Endothelial cell of hepatic sinusoid (primary cell): Measurements from ENCODE around the gene TBCD.
"Not testable (repeated sequence)": the region's sequence is repeated elsewhere in the genome, so short reads cannot be mapped to it uniquely, and the experiment has no call there.

Experiments used
- in situ Hi-C: cut with HindIII; loops from 2 replicates; pipeline ENCODE4 v1.10.0; 2017; ENCODE audit warnings: low sequenced_read_pairs

Gene TBCD

GRCh38 chr17:82963104-82963950 lies 211.5 kb downstream of the TBCD start:
- in situ Hi-C loops: no loop called here

DNA sequence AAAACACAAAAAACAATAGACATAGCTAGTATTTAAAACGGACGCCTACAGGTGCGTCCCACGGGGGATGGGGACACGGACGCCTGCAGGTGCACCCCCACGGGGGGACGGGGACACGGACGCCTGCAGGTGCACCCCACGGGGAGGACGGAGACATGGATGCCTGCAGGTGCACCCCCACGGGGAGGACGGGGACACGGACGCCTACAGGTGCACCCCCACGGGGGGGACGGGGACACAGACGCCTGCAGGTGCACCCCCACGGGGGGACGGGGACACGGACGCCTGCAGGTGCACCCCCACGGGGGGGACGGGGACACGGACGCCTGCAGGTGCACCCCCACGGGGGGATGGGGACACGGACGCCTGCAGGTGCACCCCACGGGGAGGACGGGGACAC lies 212.6 kb downstream of the TBCD start:
- in situ Hi-C loops: not testable (repeated sequence)

GRCh38 chr17:82964851-82965341 lies 213.0 kb downstream of the TBCD start:
- in situ Hi-C loops: no loop called here

- in situ Hi-C loops: no loop called here
These were observed 213.5 kb downstream of the TBCD start for GRCh38 chr17:82965371-82965770.

- in situ Hi-C loops: no loop called here
These were observed 214.6 kb downstream of the TBCD start for GRCh38 chr17:82966415-82966814.

GRCh38 chr17:82967268-82968032 lies 215.6 kb downstream of the TBCD start:
- in situ Hi-C loops: no loop called here

DNA sequence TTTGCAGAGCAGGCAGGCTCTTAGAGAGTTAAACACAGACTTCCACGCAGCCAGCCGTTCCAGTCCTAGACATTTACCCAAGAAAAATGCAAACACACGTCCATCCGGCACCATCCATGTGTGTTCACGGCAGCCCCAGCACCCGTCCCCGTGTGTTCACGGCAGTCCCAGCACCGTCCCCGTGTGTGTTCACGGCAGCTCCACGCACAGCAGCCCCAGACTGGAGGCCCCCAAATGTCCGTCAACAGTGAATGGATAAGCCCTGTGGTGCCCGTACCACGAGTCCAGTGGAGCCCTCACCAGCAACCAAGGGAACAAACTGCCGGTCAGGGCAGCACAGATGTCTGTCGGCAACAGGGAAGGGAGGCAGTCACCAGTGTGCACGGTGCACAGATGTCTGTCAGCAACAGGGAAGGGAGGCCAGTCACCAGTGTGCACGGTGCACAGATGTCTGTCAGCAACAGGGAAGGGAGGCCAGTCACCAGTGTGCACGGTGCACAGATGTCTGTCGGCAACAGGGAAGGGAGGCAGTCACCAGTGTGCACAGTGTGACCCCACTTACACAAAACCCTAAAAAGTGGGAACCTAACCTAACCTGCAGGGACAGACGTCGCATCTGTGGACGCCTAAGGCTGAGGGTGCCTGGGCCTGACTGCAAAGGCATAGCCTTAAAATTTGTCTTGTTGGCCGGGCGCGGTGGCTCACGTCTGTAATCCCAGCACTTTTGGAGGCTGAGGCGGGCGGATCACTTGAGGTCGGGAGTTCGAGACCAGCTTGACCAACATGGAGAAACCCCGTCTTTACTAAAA lies 216.4 kb downstream of the TBCD start:
- in situ Hi-C loops: not testable (repeated sequence)

GRCh38 chr17:82970067-82970466 lies 218.2 kb downstream of the TBCD start:
- in situ Hi-C loops: no loop called here

- in situ Hi-C loops: no loop called here
These were observed 219.1 kb downstream of the TBCD start for GRCh38 chr17:82970818-82971590.

GRCh38 chr17:82972836-82973372 lies 221.0 kb downstream of the TBCD start:
- in situ Hi-C loops: no loop called here

DNA sequence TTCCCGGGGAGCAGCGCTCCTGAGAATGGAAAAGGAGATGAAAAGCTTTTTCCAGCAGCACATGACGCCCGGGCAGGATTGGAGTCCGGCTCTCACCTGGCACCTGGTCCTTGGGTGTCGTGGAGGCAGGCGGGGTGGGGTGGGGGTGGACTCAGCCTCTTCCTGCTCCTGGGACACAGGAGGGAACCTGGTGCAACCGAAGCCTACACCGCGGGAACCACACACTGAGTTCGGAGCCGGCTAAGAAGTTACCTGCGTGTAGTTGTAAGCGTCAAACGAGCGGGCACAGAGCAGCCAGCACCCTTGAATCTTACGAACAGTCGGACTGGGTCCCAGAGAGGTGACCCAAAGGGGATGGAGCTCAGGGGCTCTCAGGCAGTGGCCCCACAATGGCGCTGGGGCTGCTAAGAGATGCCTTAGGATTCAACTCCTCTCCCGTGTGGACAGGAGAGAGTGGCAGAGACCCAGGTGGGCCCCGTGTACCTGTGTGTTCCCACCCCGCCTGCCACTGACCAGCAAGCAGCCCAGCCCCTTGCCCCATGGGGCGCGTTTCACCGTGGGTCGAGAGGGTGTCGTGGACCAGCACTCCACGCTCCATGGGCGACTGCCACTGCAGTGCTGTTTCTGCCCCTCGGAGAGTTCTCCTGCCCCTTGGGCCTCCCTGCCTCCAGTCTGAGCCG lies 221.7 kb downstream of the TBCD start:
- in situ Hi-C loops: no loop called here

DNA sequence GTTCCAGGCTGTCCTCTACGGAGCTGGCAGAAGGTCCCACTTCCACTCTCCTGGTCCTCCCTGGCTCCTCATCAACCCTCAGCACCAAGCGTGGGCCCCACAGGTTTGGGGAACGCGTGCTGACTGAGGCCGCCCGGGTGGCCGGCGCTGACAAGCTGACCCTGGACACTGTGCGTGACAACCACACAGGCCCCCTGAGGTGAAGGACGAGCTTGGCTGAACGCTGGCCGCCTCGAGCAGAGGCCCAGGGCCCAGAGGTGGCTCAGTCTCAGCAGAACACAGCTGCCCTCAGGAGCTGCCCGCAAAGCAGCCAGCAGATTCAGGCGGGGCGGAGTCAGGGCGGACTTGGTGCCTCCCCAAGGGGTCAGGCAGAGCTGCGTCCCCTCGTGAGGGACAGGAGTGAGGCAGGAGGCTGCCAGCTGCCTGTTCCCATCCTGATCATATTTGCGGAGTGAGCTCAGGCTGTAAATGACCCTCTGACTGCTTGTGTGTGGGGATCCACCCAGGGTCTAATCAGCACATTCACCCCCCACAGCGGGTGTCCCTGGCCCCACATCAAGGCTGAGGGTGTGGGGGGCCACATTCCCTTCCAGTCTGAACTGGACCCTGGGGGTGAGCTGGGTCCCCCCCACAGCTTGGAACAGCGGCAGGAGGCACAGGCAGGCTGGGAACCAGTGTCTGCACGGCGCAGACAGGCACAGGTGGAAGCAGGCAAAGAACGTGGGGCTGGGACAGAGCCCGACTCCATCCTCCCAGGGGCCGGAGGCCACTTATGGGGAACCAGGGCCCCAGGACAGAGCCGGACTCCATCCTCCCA lies 222.5 kb downstream of the TBCD start:
- in situ Hi-C loops: no loop called here

- in situ Hi-C loops: no loop called here
These were observed 225.2 kb downstream of the TBCD start for GRCh38 chr17:82976982-82977488.

DNA sequence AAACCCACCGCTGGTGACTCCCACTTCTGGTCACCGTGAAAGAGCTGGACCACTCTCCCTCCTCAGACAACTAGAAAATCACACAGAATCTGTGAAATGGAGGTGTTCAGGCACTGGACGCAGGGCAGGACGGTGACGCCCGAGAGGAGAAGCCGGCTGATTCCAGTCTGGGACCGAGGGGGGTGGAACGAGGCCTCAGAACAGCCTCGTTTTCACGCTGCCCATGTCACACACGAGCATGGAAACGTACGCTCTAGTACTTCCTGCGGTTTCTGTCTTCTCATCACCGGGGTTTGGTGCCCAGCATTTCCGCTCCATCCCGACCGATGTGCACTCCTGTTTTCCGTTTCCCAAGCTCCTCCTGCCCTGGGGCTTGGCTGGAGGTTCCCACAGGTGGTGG lies 225.7 kb downstream of the TBCD start:
- in situ Hi-C loops: no loop called here

GRCh38 chr17:82978765-82979349 lies 227.0 kb downstream of the TBCD start:
- in situ Hi-C loops: no loop called here

- in situ Hi-C loops: no loop called here
These were observed 227.9 kb downstream of the TBCD start for GRCh38 chr17:82979718-82980117.

- in situ Hi-C loops: no loop called here
These were observed 228.8 kb downstream of the TBCD start for GRCh38 chr17:82980632-82981031.

DNA sequence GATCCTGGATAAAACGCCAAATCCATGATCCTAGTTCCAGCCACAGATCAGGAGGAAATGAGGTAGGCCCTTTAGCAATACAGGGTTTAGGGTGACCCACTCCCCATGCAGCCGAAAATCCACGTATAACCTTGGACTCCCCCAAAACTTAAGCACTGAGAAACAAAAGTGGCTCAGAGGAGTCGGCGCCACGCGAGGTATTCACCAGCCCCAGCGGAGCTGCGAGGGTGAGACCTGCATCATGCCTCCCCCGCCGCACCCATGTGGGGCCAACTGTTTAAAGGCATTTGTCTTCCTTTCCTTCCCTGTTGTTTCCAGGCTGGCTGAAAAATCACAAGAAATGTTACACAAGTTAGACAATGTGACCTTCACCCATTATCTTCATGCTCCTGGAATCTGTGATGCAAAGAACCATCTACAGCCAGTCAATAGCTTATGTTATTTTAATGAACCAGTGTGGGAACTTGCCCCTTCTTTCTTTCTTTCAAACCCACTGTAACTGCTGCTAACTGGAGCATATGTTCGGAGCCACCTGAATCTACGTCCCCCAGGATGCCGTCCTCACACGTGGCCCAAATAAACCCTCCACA lies 229.4 kb downstream of the TBCD start:
- in situ Hi-C loops: no loop called here
